HG03521 (cell line): ENCODE data around the gene STXBP6.

Source experiments
- ATAC-seq: cut with Tn5 transposase; IDR thresholded peaks from one replicate; pipeline ENCODE4 v1.9.1; 2021; ENCODE audit warnings: mild to moderate bottlenecking, moderate library complexity; ENCODE audit not compliant: unreplicated experiment

The STXBP6 gene

DNA sequence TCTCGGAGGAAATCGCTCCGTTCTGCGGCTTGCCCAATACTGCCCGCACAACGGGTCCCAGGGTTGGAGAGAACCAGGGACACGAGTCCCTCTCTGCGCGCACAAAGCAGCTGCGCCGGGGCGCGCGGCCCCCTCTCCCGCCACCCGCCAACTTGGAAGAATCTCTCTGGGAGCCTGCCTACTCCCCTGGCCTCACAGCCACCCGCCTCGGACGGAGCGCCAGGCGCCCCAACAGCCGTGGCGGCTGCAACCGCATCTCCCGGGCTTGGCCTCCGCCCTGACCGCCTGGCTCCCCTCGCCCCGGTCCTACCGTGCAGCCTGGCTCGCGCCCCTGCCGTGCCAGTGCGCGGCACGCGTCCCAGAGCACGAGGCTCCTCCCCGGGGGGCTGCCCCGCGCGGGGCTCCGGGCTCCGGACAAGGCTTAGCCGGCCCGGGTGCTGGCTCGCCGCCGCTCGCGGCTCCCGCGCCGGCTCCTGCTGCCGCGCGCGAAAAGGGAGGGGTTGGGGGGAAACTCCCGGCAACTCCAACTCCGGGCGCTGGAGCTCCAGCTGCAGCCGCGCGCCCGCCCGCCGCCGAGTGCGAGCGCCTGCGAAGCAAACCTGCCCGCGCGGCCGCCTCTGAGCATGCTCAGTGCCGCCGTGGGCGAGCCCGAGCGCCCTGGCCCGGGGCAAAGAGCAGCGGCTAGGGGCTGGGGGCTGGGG is at the start of gene STXBP6:
STXBP6 (minus strand) TSS at position 580 of the 701 bp plus-strand sequence. CDS start 75,329 bp downstream, outside the sequence.
- no peak for ATAC-seq

DNA sequence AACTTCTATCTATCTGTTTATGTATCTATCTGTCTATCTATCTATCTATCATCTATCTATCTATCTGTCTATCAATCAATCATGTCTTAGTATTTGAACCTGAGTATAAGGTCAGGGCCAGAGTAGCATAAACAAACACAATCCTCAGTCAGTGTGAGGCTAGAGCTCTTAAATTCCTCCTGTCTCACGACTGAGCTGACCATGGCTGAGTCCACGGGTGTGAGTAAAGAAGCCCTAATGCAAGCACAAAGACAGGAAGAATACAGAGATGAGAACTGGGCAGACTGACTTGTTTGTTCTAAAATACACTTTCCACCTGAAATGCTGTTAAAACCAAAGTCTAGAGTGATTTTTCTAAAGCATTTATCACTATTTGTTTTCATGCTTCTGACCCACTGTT is 47.2 kb upstream of the STXBP6 start:
- ATAC-seq: no peak

- no peak for ATAC-seq
These were observed 45.9 kb upstream of the STXBP6 start for GRCh38 chr14:25095736-25096437.

- no peak for ATAC-seq
These were observed 44.4 kb upstream of the STXBP6 start for GRCh38 chr14:25094171-25094907.

DNA sequence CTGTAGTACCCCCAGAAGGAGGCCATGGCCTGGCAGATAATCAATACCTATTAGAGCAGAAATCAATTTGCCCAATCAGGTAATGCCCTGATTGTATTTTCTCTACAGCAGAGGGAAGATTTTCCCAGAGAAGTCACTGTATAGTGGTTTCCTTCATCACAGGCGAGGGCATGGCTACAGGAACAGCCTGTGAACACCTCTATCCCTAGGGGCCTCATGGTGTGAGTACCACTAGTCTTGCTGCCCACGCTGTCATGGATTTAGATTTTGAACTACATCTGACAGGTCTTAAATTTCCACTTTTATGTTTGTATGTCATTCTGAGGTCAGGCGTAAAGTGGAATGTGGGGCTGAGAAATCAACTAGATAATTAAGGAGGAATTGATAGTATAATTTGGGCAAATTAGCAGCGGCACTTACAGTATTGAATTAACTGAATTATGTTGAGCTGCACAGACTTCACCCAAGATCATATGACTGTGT is 42.4 kb upstream of the STXBP6 start:
- no peak for ATAC-seq

GRCh38 chr14:25090716-25091454 is 40.9 kb upstream of the STXBP6 start:
- no peak for ATAC-seq

DNA sequence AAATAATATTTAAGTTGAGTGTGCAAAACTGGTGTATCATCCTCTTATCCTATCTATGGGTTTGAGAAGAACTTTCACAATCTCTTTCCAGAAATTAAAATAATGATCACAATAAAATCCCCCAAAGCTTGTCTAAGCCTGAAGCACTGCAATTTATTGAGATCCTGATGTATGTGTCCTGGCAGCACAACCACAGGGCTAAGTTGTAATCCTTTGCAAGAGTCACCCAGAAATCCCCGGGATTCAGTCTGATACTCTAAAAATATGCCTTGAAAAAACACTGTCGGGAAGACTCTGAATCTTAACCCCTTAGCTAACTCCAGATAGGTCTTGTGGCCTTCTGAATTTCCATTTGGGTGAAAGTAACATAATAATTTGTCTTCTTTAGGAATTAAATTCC is 40.3 kb upstream of the STXBP6 start:
- ATAC-seq: no peak

- no peak for ATAC-seq
These were observed 39.5 kb upstream of the STXBP6 start for GRCh38 chr14:25089496-25089895.

DNA sequence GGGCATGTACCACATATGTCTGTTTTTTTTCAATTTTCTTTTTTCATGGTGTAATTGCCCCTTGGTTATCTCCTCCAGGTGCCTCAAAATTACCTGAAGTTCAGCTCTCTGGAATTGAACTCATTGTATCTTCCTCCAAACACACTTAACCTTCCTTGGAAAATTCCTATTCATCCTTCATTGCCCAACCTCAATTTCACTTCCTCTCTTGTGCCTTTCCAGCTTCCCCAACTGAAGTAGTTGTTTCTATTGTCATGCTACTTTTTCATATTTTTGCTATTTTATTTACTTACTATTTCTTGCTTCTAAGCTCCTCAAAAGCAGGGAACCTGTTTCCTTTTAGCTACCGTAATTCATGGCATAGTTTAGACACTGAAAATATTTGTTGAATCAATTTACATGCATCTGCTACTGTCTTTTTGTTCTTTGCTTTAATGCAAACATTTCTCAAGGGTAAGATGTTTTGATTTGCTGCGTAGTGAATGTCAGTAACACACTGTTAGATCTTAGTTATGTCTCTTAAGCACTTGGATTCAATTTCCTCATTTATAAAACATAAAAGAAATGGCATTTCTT is 37.0 kb upstream of the STXBP6 start:
- no peak for ATAC-seq

- no peak for ATAC-seq
These were observed 36.1 kb upstream of the STXBP6 start for GRCh38 chr14:25086081-25086480.

GRCh38 chr14:25080682-25081081 is 30.7 kb upstream of the STXBP6 start:
- no peak for ATAC-seq

GRCh38 chr14:25079311-25079710 is 29.4 kb upstream of the STXBP6 start:
- no peak for ATAC-seq

DNA sequence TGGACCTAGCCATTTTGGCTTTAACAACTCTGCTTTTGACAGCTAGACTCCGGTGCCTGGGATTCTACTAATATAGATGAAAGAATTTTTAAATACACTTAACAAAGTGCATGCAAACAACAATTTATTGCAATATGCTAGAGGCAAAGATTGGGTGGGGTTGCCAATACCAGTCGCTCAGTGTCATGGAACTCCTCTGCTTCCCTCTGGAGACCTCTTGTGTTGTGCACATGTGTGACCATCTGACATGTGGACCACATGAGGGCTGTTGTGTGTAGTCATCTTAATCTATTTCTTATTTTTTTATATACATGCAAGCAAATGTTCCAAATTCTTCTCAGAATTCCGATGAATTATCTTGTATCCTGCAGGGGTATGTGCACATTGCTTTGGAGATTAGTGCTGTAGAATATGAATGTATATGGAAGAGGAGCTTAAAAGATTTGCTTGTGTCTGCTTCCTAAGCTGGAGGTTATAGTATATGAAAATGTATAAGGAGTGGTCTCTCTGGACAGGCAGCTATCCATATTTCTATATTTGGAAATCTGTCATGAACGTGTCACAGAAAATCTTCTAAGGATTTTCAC is 24.2 kb upstream of the STXBP6 start:
- ATAC-seq: no peak

- no peak for ATAC-seq
These were observed 19.9 kb upstream of the STXBP6 start for GRCh38 chr14:25069879-25070278.

DNA sequence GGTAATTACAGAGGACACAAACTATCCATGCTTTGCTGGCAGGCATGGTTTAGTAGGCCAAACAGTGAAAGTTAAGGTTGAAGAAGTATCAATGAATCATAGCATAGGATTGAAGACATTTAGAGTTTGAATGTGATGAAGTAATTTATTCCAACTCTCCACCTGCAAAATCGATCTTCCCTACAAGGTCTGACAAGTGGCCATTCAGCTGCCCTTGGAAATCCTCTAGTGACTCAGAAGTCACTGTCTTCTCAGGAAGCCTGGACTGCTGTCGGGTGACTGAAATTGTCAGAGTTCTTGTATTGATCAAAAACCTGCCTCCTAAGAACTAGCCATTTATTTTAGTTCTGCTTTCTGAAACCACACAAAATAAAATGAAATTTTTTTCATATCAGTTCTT is 17.7 kb upstream of the STXBP6 start:
- ATAC-seq: no peak

DNA sequence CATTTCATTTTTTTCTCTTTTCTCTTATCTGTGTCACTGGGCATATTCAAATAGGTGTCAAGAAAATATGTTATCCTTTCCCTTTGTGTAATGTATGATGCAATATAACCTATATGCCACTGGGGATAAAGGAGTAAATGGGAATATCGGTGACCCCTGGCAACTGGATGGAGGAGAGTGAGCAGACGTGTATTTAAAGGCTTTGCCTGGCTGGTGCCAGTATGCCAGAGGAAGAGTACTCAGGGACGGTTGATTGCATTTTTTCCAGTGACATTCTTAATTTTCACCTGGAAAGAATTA is 12.0 kb upstream of the STXBP6 start:
- no peak for ATAC-seq

DNA sequence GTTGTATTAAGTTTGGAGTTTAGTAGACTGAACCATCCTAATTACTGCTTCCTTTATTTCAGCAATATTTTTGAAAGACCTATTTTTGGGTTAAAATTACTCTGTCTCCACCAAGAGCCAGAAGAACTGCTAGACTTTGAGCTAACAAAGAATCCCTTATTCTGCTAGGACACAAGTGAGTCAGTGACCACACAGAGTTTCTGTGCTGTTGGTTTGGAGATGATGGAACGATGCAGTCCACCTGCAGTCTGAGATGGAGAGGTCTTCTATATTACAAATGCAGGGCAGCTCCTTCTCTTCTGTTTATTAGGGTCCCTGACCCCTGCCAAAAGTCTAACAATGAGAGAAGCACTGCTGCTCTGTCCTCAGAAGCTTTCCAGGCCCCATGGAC is 6.7 kb upstream of the STXBP6 start:
- ATAC-seq: no peak

- no peak for ATAC-seq
These were observed 6.2 kb upstream of the STXBP6 start for GRCh38 chr14:25055992-25056687.

DNA sequence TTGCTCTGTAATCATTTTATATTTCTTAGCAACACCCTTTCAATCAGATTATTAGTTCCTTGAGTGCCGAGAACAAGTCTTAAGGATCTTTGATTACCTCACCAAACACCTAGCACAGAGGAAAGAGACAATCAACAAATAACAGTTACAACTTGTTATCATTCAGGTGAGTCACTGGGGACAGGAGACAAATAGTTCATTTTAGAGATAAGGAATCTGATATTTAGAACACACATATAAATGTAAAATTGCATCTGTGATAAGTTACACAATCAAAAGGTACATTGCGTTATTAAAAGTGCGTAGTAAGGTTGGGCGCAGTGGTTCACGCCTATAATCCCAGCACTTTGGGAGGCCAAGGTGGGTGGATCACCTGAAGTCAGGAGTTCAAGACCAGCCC is 5.1 kb upstream of the STXBP6 start:
- no peak for ATAC-seq

GRCh38 chr14:25053585-25053984 is 3.6 kb upstream of the STXBP6 start:
- no peak for ATAC-seq
